Stimulated activated CD4-positive, alpha-beta T cell treated with anti-CD3 and anti-CD28 coated beads, Interleukin-1b, Interleukin-23, amount 100 ng/mL, for 48 hours (primary cell): ENCODE measurements around the gene PITPNM2.
A peak's percentile ranks its signal among the peaks of the same experiment; 100 is the strongest.

Experiments
- DNase-seq: peaks from one replicate; pipeline ENCODE4 v3.0.0-alpha.2; 2020

The PITPNM2 gene

GRCh38 chr12:123143736-123144461 is 7.0 kb downstream of the PITPNM2 start:
- DNase-seq, result no peak

- DNase-seq, result no peak
These were observed 7.8 kb downstream of the PITPNM2 start for GRCh38 chr12:123142921-123143735.

- DNase-seq, result no peak
These were observed 8.4 kb downstream of the PITPNM2 start for GRCh38 chr12:123142518-123142840.

GRCh38 chr12:123141615-123142517 is 9.0 kb downstream of the PITPNM2 start:
- no peak for DNase-seq

GRCh38 chr12:123140676-123141614 is 9.9 kb downstream of the PITPNM2 start:
- DNase-seq, result no peak

- no peak for DNase-seq
These were observed 10.8 kb downstream of the PITPNM2 start for GRCh38 chr12:123139926-123140675.

- DNase-seq, result no peak
These were observed 15.2 kb downstream of the PITPNM2 start for GRCh38 chr12:123135688-123136087.

GRCh38 chr12:123134826-123135225 is 16.1 kb downstream of the PITPNM2 start:
- DNase-seq, result no peak

GRCh38 chr12:123134271-123134671 is 16.6 kb downstream of the PITPNM2 start:
- DNase-seq, result no peak

- no peak for DNase-seq
These were observed 17.2 kb downstream of the PITPNM2 start for GRCh38 chr12:123133701-123134100.

- no peak for DNase-seq
These were observed 17.8 kb downstream of the PITPNM2 start for GRCh38 chr12:123132951-123133619.

- peak; percentile 42 for DNase-seq
These were observed 18.9 kb downstream of the PITPNM2 start for GRCh38 chr12:123131879-123132402.

- no peak for DNase-seq
These were observed 19.5 kb downstream of the PITPNM2 start for GRCh38 chr12:123131291-123131832.

GRCh38 chr12:123129621-123130020 is 21.3 kb downstream of the PITPNM2 start:
- no peak for DNase-seq

GRCh38 chr12:123127182-123127495 is 23.8 kb downstream of the PITPNM2 start:
- DNase-seq, result no peak

GRCh38 chr12:123126294-123127181 is 24.4 kb downstream of the PITPNM2 start:
- DNase-seq, result no peak

- DNase-seq, result no peak
These were observed 28.3 kb downstream of the PITPNM2 start for GRCh38 chr12:123122626-123123025.

- no peak for DNase-seq
These were observed 29.2 kb downstream of the PITPNM2 start for GRCh38 chr12:123121670-123122069.

- peak; percentile 61 for DNase-seq
These were observed 30.3 kb downstream of the PITPNM2 start for GRCh38 chr12:123120452-123121166.
